GM12873 (cell line): ENCODE data around the gene ARL14EPL.

Experiments
- TF ChIP-seq, protein P1 (sequence below): IDR thresholded peaks from 2 replicates; pipeline ENCODE4 v1.5.1; 2012; ENCODE audit warnings: low read depth, mild to moderate bottlenecking, moderate library complexity, low read length, control low read depth; ENCODE audit not compliant: insufficient read depth; ENCODE audit errors: missing control alignments

The ARL14EPL gene

DNA sequence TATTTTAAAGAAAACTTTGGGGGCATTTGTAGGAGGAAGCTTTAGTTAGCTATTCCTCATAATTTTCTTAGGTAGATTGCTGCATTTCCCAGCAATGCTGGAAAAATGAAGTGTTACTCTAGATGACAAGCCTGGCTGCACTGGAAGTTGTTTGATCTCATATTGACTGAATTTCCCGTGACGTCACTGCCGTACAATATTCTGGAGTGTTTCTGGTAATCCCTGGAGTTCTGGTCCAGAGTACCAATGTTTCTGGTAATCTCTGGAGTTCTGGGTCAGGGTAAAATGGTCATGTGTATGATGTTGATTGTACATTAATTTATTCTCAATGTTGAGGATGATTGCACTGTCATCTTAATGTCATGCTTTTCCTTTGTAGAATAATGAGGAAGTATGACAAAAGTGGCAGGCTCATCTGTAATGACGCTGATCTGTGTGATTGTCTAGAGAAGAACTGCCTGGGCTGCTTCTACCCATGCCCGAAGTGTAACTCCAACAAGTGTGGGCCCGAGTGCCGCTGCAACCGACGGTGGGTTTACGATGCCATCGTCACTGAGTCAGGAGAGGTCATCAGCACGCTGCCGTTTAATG lies 26.2 kb downstream of the ARL14EPL start:
- TF ChIP-seq, protein P1, sequence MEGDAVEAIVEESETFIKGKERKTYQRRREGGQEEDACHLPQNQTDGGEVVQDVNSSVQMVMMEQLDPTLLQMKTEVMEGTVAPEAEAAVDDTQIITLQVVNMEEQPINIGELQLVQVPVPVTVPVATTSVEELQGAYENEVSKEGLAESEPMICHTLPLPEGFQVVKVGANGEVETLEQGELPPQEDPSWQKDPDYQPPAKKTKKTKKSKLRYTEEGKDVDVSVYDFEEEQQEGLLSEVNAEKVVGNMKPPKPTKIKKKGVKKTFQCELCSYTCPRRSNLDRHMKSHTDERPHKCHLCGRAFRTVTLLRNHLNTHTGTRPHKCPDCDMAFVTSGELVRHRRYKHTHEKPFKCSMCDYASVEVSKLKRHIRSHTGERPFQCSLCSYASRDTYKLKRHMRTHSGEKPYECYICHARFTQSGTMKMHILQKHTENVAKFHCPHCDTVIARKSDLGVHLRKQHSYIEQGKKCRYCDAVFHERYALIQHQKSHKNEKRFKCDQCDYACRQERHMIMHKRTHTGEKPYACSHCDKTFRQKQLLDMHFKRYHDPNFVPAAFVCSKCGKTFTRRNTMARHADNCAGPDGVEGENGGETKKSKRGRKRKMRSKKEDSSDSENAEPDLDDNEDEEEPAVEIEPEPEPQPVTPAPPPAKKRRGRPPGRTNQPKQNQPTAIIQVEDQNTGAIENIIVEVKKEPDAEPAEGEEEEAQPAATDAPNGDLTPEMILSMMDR = no peak

DNA sequence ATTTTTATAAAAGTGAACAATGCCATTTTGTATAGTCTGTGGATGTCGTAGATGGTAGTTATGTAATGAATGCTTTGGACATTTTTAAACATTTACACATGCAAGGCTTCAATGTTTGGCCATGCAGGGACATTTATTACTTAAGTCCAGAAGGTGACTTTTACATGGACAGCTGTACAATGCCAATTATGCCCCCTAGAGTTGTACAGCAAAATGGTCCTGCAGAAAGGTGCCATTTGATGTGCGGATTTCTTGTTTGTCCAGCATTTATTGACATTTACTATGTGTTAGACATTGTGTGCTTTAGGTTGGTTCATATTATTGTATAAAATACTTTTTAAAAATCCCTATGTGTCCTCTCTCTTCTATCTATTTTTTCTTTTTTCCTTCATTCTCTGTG lies 30.1 kb downstream of the ARL14EPL start:
- TF ChIP-seq, protein P1 = no peak

- TF ChIP-seq, protein P1 = no peak
These were observed 31.7 kb downstream of the ARL14EPL start for GRCh38 chr5:116063950-116064349.

DNA sequence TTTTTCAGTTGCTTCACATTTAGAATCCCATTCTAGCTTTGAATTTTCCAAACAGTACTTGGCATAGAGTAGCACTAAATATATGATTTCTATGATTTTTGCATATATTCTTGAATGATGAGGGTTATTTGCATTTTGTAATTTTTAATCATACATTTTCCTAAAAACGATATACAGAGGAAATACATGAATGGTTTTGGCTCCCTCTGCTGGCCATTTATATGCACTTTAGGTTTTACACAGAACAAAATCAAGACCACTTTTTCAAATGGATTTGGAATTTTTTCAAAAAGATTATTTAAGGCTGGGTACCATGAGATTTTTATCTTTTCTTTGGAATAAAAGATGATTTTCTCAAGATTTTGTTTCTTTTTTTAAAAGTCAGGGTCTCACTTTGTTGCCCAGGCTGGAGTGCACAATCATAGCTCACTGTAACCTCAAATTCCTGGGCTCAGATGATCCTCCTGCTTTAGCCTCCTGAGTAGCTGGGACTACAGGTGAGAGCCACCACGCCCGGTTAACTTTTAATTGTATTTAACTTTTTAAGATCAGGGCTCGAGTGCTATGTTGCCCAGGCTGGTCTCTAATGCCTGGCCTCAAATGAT lies 35.9 kb downstream of the ARL14EPL start:
- TF ChIP-seq, protein P1 = peak; percentile 56

DNA sequence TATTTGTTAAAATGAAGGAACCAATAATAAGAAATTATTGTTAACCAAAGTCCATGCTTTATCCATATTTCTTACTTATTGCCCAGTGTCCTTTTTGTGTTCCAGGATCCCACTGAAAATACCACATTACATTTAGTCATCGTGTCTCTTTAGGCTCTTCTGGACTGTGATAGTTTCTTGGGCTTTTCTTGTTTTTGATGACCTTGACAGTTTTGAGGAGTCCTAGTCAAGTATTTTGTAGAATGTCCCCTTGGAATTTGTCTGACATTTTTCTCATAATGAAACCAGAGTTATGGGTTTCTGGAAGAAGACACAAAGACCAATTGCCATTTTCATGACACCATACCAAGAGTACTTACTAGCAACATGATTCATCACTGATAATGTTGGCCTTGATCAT lies 38.9 kb downstream of the ARL14EPL start:
- TF ChIP-seq, protein P1 = no peak

DNA sequence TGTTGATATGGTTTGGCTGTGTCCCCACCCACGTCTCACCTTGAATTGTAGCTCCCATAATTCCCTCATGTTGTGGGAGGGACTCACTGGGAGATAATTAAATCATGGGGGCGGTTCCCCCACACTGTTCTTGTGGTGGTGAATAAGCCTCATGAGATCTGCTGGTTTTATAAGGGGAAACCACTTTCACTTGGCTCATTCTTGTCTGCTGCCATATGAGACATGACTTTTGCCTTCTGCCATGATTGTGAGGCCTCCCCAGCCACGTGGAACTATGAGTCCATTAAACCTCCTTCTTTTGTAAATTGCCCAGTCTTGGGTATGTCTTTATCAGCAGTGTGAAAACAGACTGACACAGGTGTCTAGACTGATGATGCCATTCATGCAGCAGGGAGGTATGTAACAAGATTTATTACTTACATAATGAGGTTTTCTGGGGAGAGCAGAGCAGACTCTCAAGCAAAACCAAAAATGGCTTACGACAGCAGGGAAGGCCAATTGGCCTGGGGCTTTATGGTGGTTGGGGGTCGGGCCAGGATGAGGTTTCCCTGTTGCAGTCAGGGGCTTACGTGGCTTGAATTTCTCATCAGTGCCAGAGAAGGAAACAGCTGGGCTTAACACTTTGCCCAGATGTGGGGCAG lies 43.0 kb downstream of the ARL14EPL start:
- TF ChIP-seq, protein P1 = no peak

DNA sequence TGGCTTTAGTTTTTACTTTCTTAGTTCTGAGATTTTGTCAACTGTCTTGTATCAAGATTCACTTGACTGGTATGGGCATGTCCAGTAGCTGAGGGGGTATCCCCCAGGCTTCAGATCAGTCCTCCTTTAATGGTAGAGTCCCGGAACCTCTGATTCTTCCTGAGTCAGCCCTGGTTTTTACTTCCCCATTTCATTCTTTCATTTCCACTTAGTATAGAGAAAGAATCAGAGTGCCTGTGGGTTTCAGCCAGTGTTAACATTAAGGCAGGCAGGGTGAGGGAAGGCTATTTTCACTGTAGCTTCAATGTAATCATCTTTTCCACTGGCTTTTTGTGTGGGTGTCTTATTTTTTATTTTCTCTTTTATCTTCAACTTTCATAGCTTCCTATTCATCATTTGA lies 44.2 kb downstream of the ARL14EPL start:
- TF ChIP-seq, protein P1 = no peak
